NCI-H2171 treated with DMSO at 0.1 percent for 48 hours (cell line): ENCODE measurements around the gene POU3F3.

Source experiments
- DNase-seq: peaks from one replicate; lab custom pipeline; 2025; lab: John Stamatoyannopoulos, UW

The POU3F3 gene

DNA sequence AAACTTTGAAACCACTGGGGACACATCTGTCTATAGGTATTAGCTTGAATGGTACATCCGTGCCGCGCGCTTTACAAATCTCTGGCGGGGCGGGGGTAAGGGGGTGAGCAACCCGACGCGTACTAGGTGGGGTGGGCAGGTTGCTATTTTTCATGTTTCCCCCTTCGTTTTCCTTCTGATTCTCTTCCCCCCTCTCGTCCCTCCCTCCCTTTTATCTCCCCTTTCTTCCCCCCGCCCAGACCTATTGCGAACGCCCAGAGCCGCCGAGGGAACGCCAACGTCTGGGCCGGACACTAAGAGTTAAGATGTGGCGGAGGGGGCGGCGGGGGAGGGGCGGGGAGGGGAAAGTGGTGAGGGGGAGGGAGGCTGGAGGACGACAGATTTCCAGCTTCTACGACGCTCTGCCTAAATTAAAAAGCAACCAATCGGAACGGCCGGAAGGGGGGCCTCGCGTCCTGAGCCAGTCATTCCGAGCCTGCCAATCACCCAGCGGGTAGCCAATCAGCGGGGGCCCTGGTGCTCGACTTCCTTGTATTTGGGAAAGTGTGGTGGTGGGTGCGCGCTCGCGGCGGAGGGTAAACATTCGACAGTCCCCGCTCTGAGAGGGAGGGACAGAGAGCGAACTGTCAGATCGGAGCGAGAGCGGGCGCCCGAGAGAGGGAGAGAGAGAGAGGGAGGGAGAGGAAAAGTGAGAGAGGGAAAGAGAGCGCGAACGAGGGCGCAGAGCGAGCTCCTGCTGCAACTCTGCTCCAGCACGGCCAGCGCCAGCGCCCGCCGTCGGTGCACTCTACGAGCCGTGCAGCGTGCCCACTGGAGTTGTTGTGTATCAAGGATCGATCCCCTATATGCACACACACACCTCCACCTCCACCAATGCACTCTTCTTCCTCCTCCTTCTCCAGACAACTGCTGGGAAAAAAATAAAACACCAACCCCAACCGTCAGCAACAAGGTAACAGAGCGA lies at the start of gene POU3F3:
TSS of gene POU3F3 (plus strand) at position 582 of the 964 bp plus-strand sequence. CDS start 1,396 bp downstream, outside the sequence.
- no peak for DNase-seq

DNA sequence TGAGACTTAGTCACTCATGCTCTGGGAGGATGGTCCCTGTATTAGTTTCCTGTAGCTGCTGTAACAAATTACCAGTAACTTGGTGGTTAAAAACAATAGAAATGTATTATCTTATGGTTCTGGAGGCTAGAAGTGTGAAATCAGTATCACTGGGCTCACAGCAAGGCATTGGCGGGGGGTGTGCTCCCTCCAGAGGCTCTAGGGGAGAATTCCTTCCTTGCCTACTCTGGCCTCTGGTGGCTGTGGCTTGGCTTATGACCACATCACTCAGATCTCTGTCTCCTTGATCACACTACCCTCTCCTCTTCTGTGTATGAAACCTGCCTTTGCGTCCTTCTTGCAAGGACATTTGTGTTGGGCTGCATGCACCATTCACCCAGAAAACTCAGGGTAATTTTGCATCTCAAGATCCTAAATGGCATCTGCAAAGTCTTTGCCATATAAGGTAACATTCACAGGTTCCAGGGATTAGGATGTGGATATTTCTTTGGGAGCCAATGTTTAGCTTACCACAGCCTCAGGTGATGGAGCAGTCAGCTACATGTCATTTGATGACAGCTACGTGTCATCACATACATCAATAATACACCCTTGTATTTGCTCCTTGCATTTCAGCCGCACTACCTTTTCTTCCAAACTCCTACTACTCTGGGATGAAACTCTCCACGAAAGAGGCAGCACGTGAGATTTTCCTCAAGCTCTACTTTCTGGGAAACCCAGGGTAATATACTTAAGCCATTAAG lies 49.6 kb upstream of the POU3F3 start:
- no peak for DNase-seq

DNA sequence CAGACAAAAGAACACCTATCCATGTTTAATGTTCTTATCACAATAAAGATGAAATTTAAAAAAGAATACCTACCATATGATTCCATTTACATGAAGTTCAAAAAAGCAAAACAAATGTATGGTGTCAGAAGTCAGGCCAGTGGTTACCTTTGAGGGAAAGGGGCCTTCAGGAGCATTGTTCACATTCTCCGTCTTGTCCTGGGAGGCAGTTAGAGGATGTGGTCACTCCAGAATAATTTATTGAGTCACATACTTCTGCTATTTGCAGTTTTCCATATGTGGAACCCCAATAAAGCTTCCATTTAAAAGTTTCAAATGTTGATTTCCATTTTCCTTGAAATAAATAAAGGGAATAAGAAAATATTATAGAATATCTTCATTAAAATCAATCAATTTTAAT lies 41.6 kb upstream of the POU3F3 start:
- DNase-seq: no peak

DNA sequence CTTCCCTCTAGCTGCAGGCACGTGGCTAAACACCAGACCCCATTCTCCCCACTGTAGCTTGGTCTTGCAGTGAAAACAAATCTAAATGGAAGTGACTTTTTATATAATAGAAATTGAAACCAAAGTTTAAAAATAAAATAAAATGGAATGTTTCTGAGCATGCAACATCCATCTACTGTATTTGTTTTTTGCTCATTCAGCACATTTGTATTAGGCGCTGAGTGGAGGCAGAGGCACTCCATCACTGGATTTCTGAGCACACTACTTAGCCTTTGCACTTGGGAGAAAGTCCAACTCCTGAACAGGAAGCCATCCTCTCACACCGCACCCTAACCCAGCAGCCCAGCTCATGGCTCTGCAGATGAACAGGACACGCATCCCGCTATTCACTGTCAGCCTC lies 37.8 kb upstream of the POU3F3 start:
- no peak for DNase-seq

DNA sequence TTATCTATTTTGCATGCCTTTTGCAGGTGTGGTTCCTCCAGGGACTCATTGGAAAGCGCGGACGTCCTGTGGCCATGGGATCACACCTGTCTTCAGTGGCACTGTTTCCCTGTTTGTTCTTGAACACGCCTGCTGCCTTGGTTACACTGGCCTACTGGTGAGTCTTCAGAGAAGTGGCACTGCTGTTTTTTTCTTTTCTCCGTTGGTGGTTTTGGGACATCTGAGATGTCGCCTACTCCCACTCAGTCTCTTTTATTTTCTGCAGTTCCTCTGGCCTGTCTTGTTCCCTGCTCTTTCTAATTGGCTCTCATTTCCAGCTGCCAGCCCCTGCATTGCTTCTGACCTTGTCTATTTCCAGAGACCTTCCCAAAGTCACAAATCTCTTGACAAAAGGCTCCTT lies 35.7 kb upstream of the POU3F3 start:
- DNase-seq: no peak

DNA sequence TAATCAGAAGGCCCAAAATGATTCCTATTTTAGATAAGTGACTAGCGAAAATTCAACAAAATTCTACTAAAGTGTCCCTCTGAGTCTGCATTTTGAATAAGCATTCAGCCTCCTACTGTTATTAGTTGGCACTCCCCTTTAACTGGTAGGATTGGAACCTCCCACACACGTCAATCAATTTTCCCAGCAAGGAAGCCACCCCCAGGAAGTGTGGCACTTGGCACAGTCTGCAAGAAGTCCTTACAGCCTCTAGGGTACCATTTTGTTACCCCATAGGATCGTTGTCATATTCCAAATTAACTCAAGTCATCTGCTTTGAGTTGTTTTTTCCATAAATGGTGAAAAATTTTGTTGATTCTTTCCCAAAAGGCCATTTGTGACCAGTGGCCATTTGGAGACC lies 33.8 kb upstream of the POU3F3 start:
- DNase-seq: no peak

DNA sequence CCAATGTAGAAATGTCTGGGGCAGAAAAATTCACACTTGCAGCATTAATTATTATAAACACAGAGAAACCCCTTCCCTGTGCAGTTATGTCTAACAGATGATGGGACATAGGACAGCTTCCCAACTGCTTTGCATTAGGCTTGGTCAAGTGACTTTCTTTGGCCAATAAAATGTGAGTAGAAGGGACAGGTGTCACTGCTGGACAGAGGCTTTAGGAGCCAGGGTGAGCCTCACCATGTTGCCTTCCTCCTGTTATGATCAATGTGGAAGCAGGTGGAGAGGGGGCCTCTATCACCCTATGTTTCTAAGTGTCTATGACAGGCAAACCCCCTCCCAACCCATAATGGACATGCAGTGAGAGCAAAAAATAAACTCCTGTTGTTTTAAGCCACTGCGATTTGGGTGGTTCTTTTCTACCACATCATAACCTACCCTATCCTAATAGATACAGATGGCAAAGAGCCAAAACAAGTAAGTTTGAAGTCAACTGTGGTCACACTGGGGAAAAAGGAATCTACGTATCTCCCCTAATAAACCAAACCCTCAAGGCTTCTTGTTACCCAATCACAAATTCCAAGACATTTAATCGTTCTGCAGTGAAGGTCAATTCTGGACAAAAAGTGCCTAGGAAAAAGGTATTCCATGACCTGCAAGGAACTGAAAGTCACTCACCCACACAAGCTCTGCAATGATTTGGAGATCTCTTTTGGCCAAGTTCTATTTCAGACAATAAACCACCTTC lies 28.6 kb upstream of the POU3F3 start:
- DNase-seq: no peak

DNA sequence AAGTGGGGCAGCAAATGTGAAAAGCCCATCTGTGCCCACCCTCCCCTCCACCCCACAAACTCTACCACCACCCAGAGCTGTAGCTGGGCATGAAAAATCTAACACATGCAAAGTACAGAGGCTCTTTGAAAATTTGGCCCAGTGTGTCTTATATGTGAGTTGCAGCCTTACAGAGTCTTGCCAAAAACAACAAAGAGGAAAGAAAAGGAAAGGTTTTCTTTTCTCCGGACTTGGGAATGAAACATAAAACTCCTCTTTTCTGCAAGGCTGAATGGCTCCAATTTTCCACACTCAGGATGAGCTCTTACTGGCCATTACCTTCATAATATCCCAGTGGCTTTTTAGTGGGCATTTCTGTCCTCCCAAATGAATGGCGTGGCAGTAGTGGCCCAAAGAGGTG lies 27.9 kb upstream of the POU3F3 start:
- no peak for DNase-seq

DNA sequence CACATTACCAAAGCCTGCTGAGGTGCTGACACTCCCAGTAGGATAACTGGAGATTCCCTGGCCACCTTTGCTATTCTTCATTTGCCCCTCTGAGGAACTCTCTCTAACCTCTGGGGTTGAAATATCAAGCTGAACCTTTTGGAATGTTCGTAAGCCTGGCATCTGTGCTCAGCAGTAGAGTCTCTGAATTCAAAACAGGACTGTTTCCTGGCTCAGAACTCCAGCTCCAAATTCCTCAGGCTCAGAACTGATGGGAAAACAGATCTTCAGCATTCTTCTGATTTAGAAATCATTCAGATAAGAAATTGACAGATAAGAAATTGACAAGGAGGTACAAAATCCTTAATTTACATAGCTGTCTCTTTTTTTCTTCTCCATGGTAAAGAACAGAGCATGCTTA lies 22.2 kb upstream of the POU3F3 start:
- DNase-seq: no peak

DNA sequence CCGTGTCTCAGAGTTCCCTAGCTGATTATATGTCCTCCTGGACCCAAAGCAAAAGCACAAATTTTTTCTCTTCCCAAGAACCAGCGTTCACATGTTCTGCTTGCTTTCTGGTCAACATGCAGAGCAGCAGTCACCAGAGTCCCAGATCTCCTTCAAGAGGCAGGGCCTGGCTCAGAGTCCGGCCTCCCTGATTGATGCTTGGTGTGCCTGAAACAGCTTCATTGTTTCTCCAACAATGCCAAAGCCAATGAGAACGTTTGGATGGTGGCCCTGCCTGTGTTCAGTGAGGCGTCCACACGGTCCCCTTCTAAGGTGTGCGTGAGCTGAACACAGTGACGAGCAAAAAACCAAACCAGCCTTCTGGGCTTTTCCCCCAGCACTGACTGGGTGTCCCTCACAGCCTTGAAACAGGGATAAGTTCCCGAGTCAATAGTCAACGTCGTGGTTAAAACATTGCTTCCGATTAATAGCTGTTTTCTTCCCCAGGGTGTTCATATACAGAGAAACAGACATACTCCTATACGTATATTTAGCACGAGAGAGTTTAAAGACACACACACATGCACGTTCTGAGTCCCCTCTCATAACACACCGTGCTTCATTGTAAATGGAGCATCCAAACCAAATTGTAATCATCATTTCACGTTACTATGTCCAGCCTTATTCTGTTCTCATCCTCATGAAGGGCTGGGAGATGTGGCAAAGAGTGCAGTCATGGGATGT lies 19.3 kb upstream of the POU3F3 start:
- DNase-seq: no peak

DNA sequence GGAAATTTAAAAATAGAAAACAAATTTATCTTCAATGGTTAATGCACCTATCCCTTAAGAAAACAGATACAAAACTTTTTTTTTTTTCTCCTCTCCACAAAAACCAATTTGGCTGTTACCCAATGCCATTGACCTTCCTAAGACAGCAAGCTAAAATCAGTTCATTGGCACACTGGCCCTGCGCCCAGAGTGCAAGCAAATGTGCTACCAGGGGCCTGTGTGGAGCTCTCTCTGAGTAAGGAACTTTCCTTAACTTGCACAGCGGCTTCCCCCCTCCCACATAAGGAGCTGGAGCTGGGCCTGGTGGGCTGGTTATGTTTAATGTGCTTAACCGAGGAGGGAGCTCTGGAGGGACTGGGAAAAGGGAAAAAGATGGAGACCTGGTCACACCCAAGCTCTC lies 17.6 kb upstream of the POU3F3 start:
- DNase-seq: no peak

DNA sequence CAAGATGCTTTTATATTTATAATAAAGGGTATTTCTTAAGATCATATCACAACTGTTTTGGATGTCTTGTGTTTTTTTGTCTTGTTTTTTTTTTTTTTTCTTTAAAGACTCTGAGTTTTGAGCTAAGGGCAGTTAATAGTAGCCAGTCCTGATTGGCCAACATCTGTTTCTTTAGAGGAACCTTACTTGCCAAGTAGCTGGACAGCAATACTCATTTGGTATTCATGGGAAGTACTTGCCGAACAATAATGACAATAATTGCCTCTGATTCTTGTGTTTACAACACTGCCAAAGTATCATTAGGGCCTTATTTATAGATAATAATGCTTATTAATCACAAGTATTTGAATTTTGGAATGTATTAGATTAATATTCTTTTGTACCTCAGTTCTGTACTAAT lies 17.1 kb upstream of the POU3F3 start:
- DNase-seq: no peak

DNA sequence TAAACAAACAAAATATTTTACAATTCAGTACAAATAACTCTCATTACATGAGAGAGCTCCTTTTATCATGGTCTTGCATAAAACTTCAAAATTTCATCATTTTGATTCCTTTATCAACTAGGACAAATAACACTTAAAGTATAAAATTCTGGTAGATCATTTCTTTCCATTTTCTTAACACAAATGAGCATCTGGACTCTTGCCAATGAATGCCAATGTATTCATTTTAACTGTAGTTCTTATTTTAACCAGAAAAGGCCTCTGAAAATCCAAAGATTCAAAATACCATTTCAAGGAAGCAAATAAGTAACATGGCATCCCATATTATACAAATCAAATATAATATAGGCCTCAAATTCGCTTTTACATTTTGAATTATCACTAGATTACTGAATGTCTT lies 13.8 kb upstream of the POU3F3 start:
- no peak for DNase-seq

DNA sequence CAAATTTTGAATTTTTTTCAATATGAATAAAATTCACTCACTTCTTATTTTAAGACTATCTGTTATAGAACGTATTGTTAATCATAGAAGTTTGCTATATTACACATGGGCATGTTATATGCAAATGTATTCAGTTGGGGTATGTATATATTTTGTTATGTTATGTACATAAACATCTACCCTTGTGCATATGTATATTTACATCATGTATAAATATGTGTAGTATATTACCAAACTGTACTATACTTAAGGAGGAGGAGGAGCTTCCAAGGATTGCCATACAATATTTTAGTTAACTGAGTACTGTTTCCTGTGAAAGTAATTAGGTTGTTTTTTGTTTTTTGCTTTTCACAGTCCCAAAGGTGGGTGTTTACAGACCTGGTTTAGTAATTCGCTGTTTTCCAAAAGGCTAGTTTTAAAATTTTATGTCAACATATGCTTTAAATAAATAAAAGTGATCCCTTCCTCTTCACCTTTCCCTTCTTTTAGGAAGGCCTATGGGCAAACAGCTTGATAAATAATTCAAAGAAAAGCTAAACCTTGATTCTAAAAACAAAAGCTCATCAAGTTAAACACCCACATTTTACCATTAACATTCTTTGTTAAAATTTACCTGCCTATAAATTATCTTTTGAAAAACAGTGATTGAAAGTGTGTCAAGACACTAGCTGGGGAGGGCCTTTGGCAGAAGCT lies 12.9 kb upstream of the POU3F3 start:
- no peak for DNase-seq

DNA sequence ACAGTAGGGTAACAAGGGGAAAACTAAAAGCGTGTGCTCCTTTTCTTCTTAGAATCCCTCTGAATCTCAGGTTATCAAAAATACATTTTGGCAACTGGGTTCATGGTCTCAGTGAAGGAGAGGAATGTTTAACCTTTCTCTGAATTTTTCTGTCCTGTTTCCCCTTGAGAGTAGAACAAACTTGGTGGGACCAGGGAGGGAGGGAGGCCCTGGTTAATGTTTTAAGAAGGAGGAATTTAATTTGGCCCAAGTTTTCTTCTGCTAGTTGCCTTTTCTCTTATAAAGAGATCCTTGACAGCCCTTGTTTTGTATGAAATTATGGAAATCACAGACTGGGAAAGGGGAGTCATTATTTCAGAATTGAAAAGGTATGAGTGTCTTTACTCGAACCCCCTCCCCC lies 12.2 kb upstream of the POU3F3 start:
- no peak for DNase-seq

DNA sequence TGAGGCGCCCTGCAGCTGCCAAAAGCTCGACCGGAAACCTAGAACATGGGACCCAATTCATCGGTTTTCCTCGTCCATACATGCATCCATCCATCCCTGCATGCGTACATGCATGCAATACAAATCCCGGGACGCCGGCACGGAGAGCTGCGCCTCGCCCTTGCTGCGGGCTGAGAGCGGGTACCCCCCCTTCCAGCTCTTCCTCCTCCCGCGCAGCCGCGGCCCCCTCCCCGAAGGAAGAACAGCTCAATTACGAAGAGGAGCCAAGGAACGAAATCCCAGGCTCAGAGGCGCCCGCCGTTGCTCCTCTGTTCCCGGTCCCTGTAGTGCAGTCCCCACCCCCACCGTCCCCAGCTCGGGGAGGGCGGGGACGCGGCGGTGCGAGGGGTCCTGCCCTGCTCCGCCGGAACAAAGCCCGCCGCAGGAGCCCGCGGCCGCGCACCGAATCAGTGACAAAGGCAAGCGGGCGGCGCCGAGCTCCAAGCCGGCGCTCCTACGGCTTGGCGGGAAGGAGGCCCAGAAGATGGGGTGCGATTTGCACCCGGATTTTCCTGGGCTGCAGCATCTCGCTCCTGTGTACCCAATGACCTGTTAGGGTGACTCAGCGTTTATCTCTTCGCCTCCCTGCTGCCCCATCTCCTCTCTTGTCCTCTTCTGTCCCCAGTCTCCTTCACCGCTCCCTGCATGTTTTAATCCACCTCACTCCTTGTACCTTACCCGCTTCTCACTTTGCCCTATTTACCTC lies 8.9 kb upstream of the POU3F3 start:
- no peak for DNase-seq

DNA sequence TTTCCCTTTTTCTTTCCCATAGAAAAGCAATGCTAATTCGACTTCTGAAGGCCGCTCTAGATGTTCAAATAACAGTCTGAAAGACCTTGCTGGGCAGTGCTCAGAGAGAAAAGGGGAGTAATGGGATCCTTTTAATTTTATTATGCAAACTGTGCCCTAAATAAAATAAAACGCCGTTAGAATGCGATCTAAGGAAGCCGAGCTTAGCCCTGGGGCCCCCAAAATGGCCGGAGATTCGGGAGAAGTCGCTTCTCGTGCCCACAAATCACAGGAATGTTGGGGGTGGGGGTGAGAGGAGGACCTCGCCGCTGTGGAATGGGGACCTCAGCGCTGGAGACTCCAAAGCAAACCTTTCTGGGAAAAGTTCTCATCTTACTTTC lies 8.4 kb upstream of the POU3F3 start:
- no peak for DNase-seq

DNA sequence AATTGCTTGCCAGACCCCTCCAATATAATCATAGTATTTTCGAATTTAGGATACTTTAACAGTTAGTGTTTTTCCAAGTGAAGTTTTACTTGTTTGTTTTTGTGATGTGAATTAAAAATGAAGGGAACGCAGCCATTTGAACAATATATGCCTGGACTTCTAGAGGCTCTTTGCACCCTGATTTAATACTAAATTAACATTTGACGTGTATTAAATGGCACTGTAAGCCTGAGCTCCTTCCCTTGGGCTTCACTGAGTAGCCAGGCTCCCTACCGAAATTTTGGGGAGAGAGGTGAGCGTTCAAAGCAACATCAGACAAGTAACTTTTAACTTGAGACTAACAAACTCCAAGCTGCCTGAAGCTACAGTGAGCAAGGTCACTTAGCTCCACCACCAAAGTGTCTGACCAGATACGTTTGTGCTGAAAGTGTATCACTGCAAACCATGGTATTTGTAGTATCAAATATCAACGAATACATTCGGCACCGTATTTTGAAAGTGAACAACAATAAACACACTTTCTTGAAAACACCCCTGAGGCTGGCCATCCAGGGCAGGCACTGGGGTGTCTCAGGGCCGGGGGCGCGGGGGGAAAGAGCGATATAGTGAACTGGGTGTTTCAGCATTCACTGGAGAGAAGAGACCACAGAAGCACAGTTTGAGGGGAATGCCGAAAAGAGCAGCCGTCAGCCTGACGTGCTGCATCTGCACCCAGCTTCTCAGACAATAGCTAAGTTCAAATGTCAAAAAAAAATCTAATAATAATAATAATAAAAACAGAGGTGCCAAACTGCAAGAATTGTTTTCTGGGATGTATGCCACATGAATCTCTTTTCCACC lies 7.7 kb upstream of the POU3F3 start:
- DNase-seq: no peak

DNA sequence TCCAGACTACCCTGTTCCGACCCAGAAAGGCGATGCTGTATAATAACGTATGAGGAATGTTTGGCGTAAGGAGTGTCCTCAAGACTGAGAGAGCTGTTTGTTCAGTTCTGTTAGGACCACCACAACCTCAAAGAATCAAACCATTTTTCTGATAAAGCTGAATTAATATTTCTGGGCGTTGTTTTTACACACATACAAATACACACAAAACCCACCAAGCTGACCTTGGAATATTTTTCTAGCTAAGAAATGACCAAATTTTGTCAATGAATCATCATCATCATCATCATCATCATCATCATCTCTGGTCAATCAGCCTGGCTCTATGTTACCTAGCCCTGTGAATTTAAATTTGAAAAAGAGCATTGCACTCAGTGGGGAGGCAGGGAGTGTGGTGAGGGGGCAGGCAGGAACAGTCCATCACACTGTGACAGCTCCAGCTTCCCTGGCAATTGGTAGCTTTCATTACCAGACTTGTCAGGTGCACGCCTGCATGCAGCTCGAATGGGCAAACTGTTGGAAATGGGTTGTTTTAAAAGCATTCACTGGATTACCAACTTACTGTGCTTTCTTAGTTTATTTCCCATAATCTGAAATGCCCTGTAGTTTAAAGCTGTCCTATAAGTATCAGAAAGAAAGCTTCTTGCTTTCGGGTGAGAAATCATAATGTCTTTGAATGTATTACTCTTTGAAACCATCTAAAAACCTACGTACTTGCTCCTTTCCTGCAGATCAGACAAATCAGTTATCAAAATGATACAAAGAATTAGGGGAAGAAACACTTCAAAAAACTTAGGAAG lies 6.9 kb upstream of the POU3F3 start:
- DNase-seq: no peak
